ENCODE results near the gene ARG1.
A peak's percentile ranks its signal among the peaks of the same experiment; 100 is the strongest.

Gene ARG1

GRCh38 chr6:131627724-131628682, 55.0 kb downstream of the ARG1 start, which contains the start of gene MED23:
TSS of gene MED23 (minus strand) at chr6:131628242. CDS start at chr6:131628049, 193 bp downstream.
- peak; percentile 94 for DNase-seq (ENCODE audit: low spot score)
- H3K4me1 ChIP-seq (ENCODE audit: control insufficient read depth in 2 of 2, insufficient read depth in 1 of 2, low read depth in 1 of 2, low read length in 2 of 2) = peaks cover 0 to 2% of the 10 kb centered on the region in 2 donors
- peak within 1 kb of the TSS; percentile 38 for H3K23ac ChIP-seq (ENCODE audit: low read depth, low read length, poor library complexity)
- no peak within 1 kb of the TSS for H2AK5ac ChIP-seq (ENCODE audit: low read depth, low read length)
- H2BK15ac ChIP-seq (ENCODE audit: low read length) = no peak within 1 kb of the TSS
- H3K4ac ChIP-seq (ENCODE audit: low read length) = no peak within 1 kb of the TSS
- no peak within 1 kb of the TSS for H4K8ac ChIP-seq (ENCODE audit: low read depth, low read length)
- H2AFZ ChIP-seq (ENCODE audit: low read length) = peak within 1 kb of the TSS; percentile 90
- H3K79me1 ChIP-seq (ENCODE audit: low read depth, low read length) = no peaks in the 10 kb centered on the region
- peak within 1 kb of the TSS; percentile 88 for H3K9ac ChIP-seq (ENCODE audit: low read depth, low read length, poor library complexity)
- peak within 1 kb of the TSS; percentile 70 to 92 for H3K4me3 ChIP-seq (ENCODE audit: low read length in 2 of 2)
- H4K91ac ChIP-seq (ENCODE audit: low read depth, low read length, poor library complexity) = no peak within 1 kb of the TSS
- no CpG with 5 or more reads among the region's 53 CpGs for WGBS, 2 donors (ENCODE audit: extremely low coverage in 2 of 2, insufficient read length in 2 of 2, insufficient replicate concordance in 1 of 2)
- H3K4me2 ChIP-seq (ENCODE audit: insufficient read depth, low read length, poor library complexity, severe bottlenecking) = peak within 1 kb of the TSS; percentile 56
- H3K36me3 ChIP-seq (replicated peaks in 1 of 2; ENCODE audit: control insufficient read depth in 2 of 2, insufficient read depth in 2 of 2, low read length in 2 of 2) = peaks cover 3 to 32% of the 10 kb centered on the region in 2 donors
- no peak within 1 kb of the TSS for H2BK5ac ChIP-seq (ENCODE audit: low read length)
- peak within 1 kb of the TSS; percentile 54 for H3K18ac ChIP-seq (ENCODE audit: low read length)
- no peak within 1 kb of the TSS for H3K14ac ChIP-seq (ENCODE audit: low read length)
- H3K9me3 ChIP-seq (replicated peaks in 1 of 2; ENCODE audit: control insufficient read depth in 2 of 2, insufficient read depth in 1 of 2, low read depth in 1 of 2, low read length in 2 of 2) = no peaks in the 10 kb centered on the region
- peak within 1 kb of the TSS; percentile 75 for H3K27ac ChIP-seq (replicated peaks; ENCODE audit: low read length)
- no peaks in the 10 kb centered on the region for H3K27me3 ChIP-seq (ENCODE audit: control insufficient read depth in 3 of 3, insufficient read depth in 3 of 3, low read depth in 1 of 3, low read length in 3 of 3)
- H2BK120ac ChIP-seq (ENCODE audit: low read depth, low read length) = no peak within 1 kb of the TSS
- H2BK12ac ChIP-seq (ENCODE audit: low read length) = no peak within 1 kb of the TSS

DNA sequence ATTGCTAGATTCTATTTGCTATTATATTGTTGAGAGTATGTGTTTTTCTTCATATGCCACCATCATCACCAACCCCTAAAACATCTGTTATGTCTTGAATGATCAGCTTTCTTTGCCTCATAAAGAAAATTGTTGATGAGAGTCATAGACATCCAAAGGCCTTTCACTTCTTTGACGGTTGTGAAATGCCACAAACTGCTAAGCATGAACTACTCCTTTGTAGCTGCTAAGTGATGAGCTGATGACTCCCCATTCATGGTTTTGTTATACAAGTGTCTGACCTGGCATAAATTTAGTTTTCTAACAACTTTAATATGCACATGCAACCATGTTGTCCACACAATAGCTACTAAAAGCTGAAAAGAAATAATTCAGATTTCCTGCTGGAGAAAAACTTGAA, 55.7 kb downstream of the ARG1 start:
- H3K4me1 ChIP-seq (ENCODE audit: control insufficient read depth in 2 of 2, insufficient read depth in 1 of 2, low read depth in 1 of 2, low read length in 2 of 2) = peaks cover 0 to 2% of the 10 kb centered on the region in 2 donors
- no peak overlapping the region for H3K4ac ChIP-seq (ENCODE audit: low read length)
- no peak overlapping the region for H3K23ac ChIP-seq (ENCODE audit: low read depth, low read length, poor library complexity)
- peak overlapping the region in 1 of 2 donors; percentile 40 for H3K4me3 ChIP-seq (ENCODE audit: low read length in 2 of 2)
- no peak overlapping the region for H3K18ac ChIP-seq (ENCODE audit: low read length)
- no peak overlapping the region for H2BK15ac ChIP-seq (ENCODE audit: low read length)
- no peak overlapping the region for H3K14ac ChIP-seq (ENCODE audit: low read length)
- no peak overlapping the region for H2BK120ac ChIP-seq (ENCODE audit: low read depth, low read length)
- DNase-seq (ENCODE audit: low spot score) = no peak
- H4K8ac ChIP-seq (ENCODE audit: low read depth, low read length) = no peak overlapping the region
- H2BK5ac ChIP-seq (ENCODE audit: low read length) = no peak overlapping the region
- H3K4me2 ChIP-seq (ENCODE audit: insufficient read depth, low read length, poor library complexity, severe bottlenecking) = no peak overlapping the region
- no peak overlapping the region for H4K91ac ChIP-seq (ENCODE audit: low read depth, low read length, poor library complexity)
- H3K9ac ChIP-seq (ENCODE audit: low read depth, low read length, poor library complexity) = no peak overlapping the region
- H2AFZ ChIP-seq (ENCODE audit: low read length) = peak overlapping the region; percentile 84
- no peak overlapping the region for H2AK5ac ChIP-seq (ENCODE audit: low read depth, low read length)
- no CpG with 5 or more reads among the region's 1 CpG for WGBS, 2 donors (ENCODE audit: extremely low coverage in 2 of 2, insufficient read length in 2 of 2, insufficient replicate concordance in 1 of 2)
- H3K27me3 ChIP-seq (ENCODE audit: control insufficient read depth in 3 of 3, insufficient read depth in 3 of 3, low read depth in 1 of 3, low read length in 3 of 3) = no peaks in the 10 kb centered on the region
- no peak overlapping the region for H3K27ac ChIP-seq (replicated peaks; ENCODE audit: low read length)
- H3K79me1 ChIP-seq (ENCODE audit: low read depth, low read length) = no peaks in the 10 kb centered on the region
- no peak overlapping the region for H2BK12ac ChIP-seq (ENCODE audit: low read length)
- no peaks in the 10 kb centered on the region for H3K9me3 ChIP-seq (replicated peaks in 1 of 2; ENCODE audit: control insufficient read depth in 2 of 2, insufficient read depth in 1 of 2, low read depth in 1 of 2, low read length in 2 of 2)
- H3K36me3 ChIP-seq (replicated peaks in 1 of 2; ENCODE audit: control insufficient read depth in 2 of 2, insufficient read depth in 2 of 2, low read length in 2 of 2) = peaks cover 3 to 25% of the 10 kb centered on the region in 2 donors

- Histone ChIP-seq H3K14ac (ENCODE audit: low read length) (no peak overlapping the region), H4K8ac (ENCODE audit: low read depth, low read length) (no peak overlapping the region), H3K18ac (ENCODE audit: low read length) (no peak overlapping the region), H3K9me3 (replicated peaks in 1 of 2; ENCODE audit: control insufficient read depth in 2 of 2, insufficient read depth in 1 of 2, low read depth in 1 of 2, low read length in 2 of 2) (no peaks in the 10 kb centered on the region), H3K36me3 (replicated peaks in 1 of 2; ENCODE audit: control insufficient read depth in 2 of 2, insufficient read depth in 2 of 2, low read length in 2 of 2) (peaks cover 0 to 15% of the 10 kb centered on the region in 2 donors), H3K27me3 (ENCODE audit: control insufficient read depth in 3 of 3, insufficient read depth in 3 of 3, low read depth in 1 of 3, low read length in 3 of 3) (no peaks in the 10 kb centered on the region), H2AFZ (ENCODE audit: low read length) (peak overlapping the region; percentile 84), H4K91ac (ENCODE audit: low read depth, low read length, poor library complexity) (no peak overlapping the region), H2BK5ac (ENCODE audit: low read length) (no peak overlapping the region), H3K9ac (ENCODE audit: low read depth, low read length, poor library complexity) (no peak overlapping the region), H2AK5ac (ENCODE audit: low read depth, low read length) (no peak overlapping the region), H2BK15ac (ENCODE audit: low read length) (no peak overlapping the region), H2BK12ac (ENCODE audit: low read length) (no peak overlapping the region), H3K79me1 (ENCODE audit: low read depth, low read length) (no peaks in the 10 kb centered on the region), H3K23ac (ENCODE audit: low read depth, low read length, poor library complexity) (no peak overlapping the region), H3K4ac (ENCODE audit: low read length) (no peak overlapping the region), H3K4me1 (ENCODE audit: control insufficient read depth in 2 of 2, insufficient read depth in 1 of 2, low read depth in 1 of 2, low read length in 2 of 2) (peaks cover 0 to 2% of the 10 kb centered on the region in 2 donors), H3K27ac (replicated peaks; ENCODE audit: low read length) (no peak overlapping the region), H3K4me3 (ENCODE audit: low read length in 2 of 2) (no peak overlapping the region), H3K4me2 (ENCODE audit: insufficient read depth, low read length, poor library complexity, severe bottlenecking) (no peak overlapping the region), H2BK120ac (ENCODE audit: low read depth, low read length) (no peak overlapping the region)
- DNase-seq (ENCODE audit: low spot score) = no peak
- WGBS, 2 donors (ENCODE audit: extremely low coverage in 2 of 2, insufficient read length in 2 of 2, insufficient replicate concordance in 1 of 2) = no CpG with 5 or more reads among the region's 2 CpGs
Observed at GRCh38 chr6:131629651-131630050, 56.6 kb downstream of the ARG1 start.

DNA sequence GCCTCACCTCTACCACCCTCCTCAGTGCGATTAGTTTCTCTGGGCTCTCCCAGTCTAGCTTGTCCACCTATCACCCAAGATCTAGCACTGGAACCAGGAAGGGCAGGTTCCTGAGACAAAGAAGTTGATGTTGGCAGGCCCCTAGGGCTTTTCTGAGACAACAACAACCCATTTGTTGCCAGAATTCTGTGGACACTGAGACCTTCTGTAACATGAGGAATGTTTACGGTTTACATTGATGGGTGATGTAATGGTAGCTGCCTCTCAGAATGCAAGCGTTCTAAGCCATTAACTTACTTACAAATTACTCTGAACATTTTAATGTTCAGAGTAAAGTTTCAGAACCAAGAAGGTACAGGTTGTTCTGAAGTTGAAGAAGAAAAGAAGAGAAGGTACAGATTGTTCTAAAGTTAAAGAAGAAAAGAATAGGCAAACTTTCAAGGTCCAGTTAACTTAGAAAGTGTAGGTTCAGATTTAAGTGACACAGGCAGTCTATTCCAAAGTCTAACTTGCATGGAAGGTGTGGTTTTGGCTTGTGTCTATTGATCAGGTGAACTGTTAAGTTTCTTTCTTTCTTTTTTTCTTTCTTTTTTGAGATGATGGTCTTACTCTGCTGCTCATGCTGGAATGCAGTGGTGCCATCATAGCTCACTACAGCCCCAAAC, 58.7 kb downstream of the ARG1 start:
- Histone ChIP-seq H3K4ac (ENCODE audit: low read length) (no peak overlapping the region), H3K14ac (ENCODE audit: low read length) (no peak overlapping the region), H4K91ac (ENCODE audit: low read depth, low read length, poor library complexity) (no peak overlapping the region), H3K79me1 (ENCODE audit: low read depth, low read length) (no peaks in the 10 kb centered on the region), H2AK5ac (ENCODE audit: low read depth, low read length) (no peak overlapping the region), H3K18ac (ENCODE audit: low read length) (no peak overlapping the region), H2AFZ (ENCODE audit: low read length) (no peak overlapping the region), H2BK12ac (ENCODE audit: low read length) (no peak overlapping the region), H3K4me2 (ENCODE audit: insufficient read depth, low read length, poor library complexity, severe bottlenecking) (no peak overlapping the region), H2BK120ac (ENCODE audit: low read depth, low read length) (no peak overlapping the region), H3K4me3 (ENCODE audit: low read length in 2 of 2) (no peak overlapping the region), H3K9me3 (replicated peaks in 1 of 2; ENCODE audit: control insufficient read depth in 2 of 2, insufficient read depth in 1 of 2, low read depth in 1 of 2, low read length in 2 of 2) (no peaks in the 10 kb centered on the region), H3K9ac (ENCODE audit: low read depth, low read length, poor library complexity) (no peak overlapping the region), H3K27ac (replicated peaks; ENCODE audit: low read length) (no peak overlapping the region), H2BK5ac (ENCODE audit: low read length) (no peak overlapping the region), H2BK15ac (ENCODE audit: low read length) (no peak overlapping the region), H3K23ac (ENCODE audit: low read depth, low read length, poor library complexity) (no peak overlapping the region), H3K27me3 (ENCODE audit: control insufficient read depth in 3 of 3, insufficient read depth in 3 of 3, low read depth in 1 of 3, low read length in 3 of 3) (no peaks in the 10 kb centered on the region), H3K4me1 (ENCODE audit: control insufficient read depth in 2 of 2, insufficient read depth in 1 of 2, low read depth in 1 of 2, low read length in 2 of 2) (peaks cover 0 to 2% of the 10 kb centered on the region in 2 donors), H4K8ac (ENCODE audit: low read depth, low read length) (no peak overlapping the region), H3K36me3 (replicated peaks in 1 of 2; ENCODE audit: control insufficient read depth in 2 of 2, insufficient read depth in 2 of 2, low read length in 2 of 2) (no peaks in the 10 kb centered on the region)
- no peak for DNase-seq (ENCODE audit: low spot score)
- no CpG with 5 or more reads among the region's 3 CpGs for WGBS, 2 donors (ENCODE audit: extremely low coverage in 2 of 2, insufficient read length in 2 of 2, insufficient replicate concordance in 1 of 2)
